ENCODE results near the gene FIBP. TPM values are rescaled to one million over a fixed set of nuclear protein-coding genes. Genes with fewer than 3 reads are reported as not detected.

Gene FIBP
- polyA plus RNA-seq, 1 donor: 59.9 TPM

Other genes starting within 250 kb of the FIBP start
- 53.8 TPM for gene RELA, start 225.6 kb downstream of the FIBP start, polyA plus RNA-seq
- gene KAT5, start 176.2 kb downstream of the FIBP start, polyA plus RNA-seq: 57.8 TPM
- 38.9 TPM for gene RNASEH2C, start 167.7 kb downstream of the FIBP start, polyA plus RNA-seq
- 15.2 TPM for gene AP5B1, start 107.5 kb downstream of the FIBP start, polyA plus RNA-seq
- gene OVOL1, start 101.4 kb downstream of the FIBP start, polyA plus RNA-seq: 32.6 TPM
- 6.3 TPM for gene SNX32, start 54.5 kb downstream of the FIBP start, polyA plus RNA-seq
- gene CFL1, start 30.3 kb downstream of the FIBP start, polyA plus RNA-seq: 933 TPM
- gene MUS81, start 28.0 kb downstream of the FIBP start, polyA plus RNA-seq: 62.1 TPM
- 37.7 TPM for gene EFEMP2, start 15.7 kb downstream of the FIBP start, polyA plus RNA-seq
- gene CTSW, start 8.6 kb downstream of the FIBP start, polyA plus RNA-seq: 2.4 TPM
- 10.9 TPM for gene CCDC85B, start 2.2 kb upstream of the FIBP start, polyA plus RNA-seq
- 0.15 TPM for gene FOSL1, start 11.9 kb upstream of the FIBP start, polyA plus RNA-seq
- gene C11orf68, start 30.6 kb upstream of the FIBP start, polyA plus RNA-seq: 30.3 TPM
- gene DRAP1, start 31.0 kb upstream of the FIBP start, polyA plus RNA-seq: 71.0 TPM
- gene TSGA10IP, start 57.0 kb upstream of the FIBP start, polyA plus RNA-seq: not detected
- 38.1 TPM for gene SART1, start 73.3 kb upstream of the FIBP start, polyA plus RNA-seq
- 33.5 TPM for gene EIF1AD, start 113.7 kb upstream of the FIBP start, polyA plus RNA-seq
- 120 TPM for gene BANF1, start 114.0 kb upstream of the FIBP start, polyA plus RNA-seq
- gene CST6, start 123.5 kb upstream of the FIBP start, polyA plus RNA-seq: 1.7 TPM
- gene CATSPER1, start 138.0 kb upstream of the FIBP start, polyA plus RNA-seq: not detected
- 0.39 TPM for gene GAL3ST3, start 160.7 kb upstream of the FIBP start, polyA plus RNA-seq
- gene SF3B2, start 163.9 kb upstream of the FIBP start, polyA plus RNA-seq: 146 TPM
- gene PACS1, start 181.8 kb upstream of the FIBP start, polyA plus RNA-seq: 30.3 TPM